Mucosa of descending colon (tissue), 3 donors: ENCODE measurements around the gene KCNQ4. TPM values are rescaled to one million over a fixed set of nuclear protein-coding genes. Genes with fewer than 3 reads are reported as not detected.

Experiments used
- ATAC-seq: fragments of 200-7000 bp; cut with Tn5 transposase; one replicate; pipeline ENCODE4 v1.9.1; 2020; ENCODE audit warnings: mild to moderate bottlenecking, moderate library complexity
- DNase-seq, 3 donors: peaks; one replicate each; pipeline ENCODE4 v3.0.0-alpha.2; 2020
- H3K36me3 ChIP-seq: fragments of 200-600 bp; one replicate; pipeline ENCODE4 v1.8.0; 2021; ENCODE audit warnings: low read depth, mild to moderate bottlenecking
- H3K4me1 ChIP-seq: fragments of 200-600 bp; one replicate; pipeline ENCODE4 v1.8.0; 2021; ENCODE audit warnings: low read depth, mild to moderate bottlenecking
- H3K4me3 ChIP-seq: fragments of 200-600 bp; one replicate; pipeline ENCODE4 v1.8.0; 2021; ENCODE audit warnings: mild to moderate bottlenecking
- H3K9me3 ChIP-seq: fragments of 200-600 bp; one replicate; pipeline ENCODE4 v1.8.0; 2021; ENCODE audit warnings: mild to moderate bottlenecking
- intact Hi-C, 2 donors: fragments of 100-400 bp; cut with DNase I in 1 of 2; cut with micrococcal nuclease in 1 of 2; formaldehyde crosslinking; loops; one replicate each; pipeline versions ENCODE4 v1.11.0 to v1.11.1; 2022; cut with DNase I, micrococcal nuclease
- total RNA-seq, 3 donors: library from RNA; stranded (reverse); fragmentation: NEBNext Ultra II Directional in 2 of 3; extraction: Animal tissue kit (Norgen Biotek cat#: 25700) in 2 of 3; gene quantifications; one replicate each; pipeline versions ENCODE4 v1.2.1 to v1.2.4, GENCODE V29; 2021 to 2023
- TF ChIP-seq, protein P1 (sequence below): fragments of 200-600 bp; IDR thresholded peaks from one replicate; pipeline ENCODE4 v1.8.0; 2022; ENCODE audit warnings: antibody characterized with exemption, mild to moderate bottlenecking
- donor health status: DM: no; HTN: no; CAD: no; lungs with moderate emphysema.
- donor health status: DM: no; HTN: no; CAD: no.
- donor health status: DM: no; HTN: yes; CAD: no.

Gene KCNQ4
- total RNA-seq, 3 donors from 2014 or later, result 1.3 to 13.0 (median 2.3) TPM

DNA sequence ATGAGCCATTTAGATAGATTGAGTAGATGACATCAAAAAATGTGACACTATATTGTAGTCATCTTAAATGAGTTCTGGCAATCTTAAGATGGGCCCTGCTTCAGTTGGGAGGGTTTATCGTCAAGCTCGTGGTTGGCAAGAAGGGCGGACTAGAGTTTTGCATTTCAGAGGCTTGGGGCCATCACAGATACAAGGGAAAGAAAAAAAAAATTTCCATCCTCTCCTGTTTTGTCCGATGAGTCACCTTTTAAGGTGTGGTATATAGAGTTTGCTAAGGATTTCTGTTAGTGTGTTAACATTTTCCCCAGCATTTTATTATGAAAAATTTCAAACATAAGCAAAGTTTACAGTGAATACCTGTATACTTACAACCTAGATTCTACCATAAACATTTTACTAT is 31.8 kb upstream of the KCNQ4 start:
- Histone ChIP-seq H3K4me1 (peaks cover 20% of the 10 kb centered on the region), H3K36me3 (no peaks in the 10 kb centered on the region), H3K4me3 (no peak overlapping the region), H3K9me3 (no peaks in the 10 kb centered on the region)
- intact Hi-C loops, result no loop called here
- DNase-seq, result no peak
- TF ChIP-seq, protein P1, sequence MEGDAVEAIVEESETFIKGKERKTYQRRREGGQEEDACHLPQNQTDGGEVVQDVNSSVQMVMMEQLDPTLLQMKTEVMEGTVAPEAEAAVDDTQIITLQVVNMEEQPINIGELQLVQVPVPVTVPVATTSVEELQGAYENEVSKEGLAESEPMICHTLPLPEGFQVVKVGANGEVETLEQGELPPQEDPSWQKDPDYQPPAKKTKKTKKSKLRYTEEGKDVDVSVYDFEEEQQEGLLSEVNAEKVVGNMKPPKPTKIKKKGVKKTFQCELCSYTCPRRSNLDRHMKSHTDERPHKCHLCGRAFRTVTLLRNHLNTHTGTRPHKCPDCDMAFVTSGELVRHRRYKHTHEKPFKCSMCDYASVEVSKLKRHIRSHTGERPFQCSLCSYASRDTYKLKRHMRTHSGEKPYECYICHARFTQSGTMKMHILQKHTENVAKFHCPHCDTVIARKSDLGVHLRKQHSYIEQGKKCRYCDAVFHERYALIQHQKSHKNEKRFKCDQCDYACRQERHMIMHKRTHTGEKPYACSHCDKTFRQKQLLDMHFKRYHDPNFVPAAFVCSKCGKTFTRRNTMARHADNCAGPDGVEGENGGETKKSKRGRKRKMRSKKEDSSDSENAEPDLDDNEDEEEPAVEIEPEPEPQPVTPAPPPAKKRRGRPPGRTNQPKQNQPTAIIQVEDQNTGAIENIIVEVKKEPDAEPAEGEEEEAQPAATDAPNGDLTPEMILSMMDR, result no peak
- ATAC-seq, result no peak

DNA sequence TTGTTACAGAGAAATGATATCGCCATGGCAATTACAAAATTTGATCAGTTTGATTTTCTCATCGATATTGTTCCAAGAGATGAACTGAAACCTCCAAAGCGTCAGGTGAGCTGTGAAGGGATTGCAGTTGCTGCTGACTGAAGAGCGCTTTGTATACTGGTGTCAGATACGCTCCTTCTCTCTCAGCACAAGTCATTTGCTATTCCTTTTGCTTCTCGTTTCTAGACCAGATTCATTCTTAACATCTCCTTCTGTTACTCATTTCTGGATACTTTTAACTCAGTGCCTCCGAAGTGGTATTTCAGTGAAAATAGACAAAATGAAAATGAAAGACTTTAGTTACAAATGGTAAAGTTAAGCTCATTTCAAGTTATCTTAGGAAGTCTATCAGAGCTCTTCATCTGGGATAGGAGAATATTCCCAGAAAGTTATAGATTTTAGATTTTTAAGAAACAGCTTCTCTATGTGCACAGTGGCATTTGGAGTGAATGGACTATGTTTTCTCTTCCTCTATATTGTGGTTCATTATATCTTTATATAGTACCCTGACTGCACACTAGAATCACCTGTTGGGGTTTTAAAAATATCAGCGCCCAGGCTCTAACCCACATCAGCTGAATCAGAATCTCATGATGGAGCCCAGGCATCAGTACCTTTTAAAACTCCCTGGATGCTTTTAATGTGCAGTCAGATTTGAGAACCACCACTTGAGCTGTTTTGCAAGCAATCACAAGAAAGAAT is 30.3 kb upstream of the KCNQ4 start:
- ATAC-seq, result no peak
- Histone ChIP-seq H3K4me1 (peaks cover 15% of the 10 kb centered on the region), H3K36me3 (peaks cover 3% of the 10 kb centered on the region), H3K4me3 (no peak overlapping the region), H3K9me3 (no peaks in the 10 kb centered on the region)
- no peak for DNase-seq
- intact Hi-C loops, result no loop called here
- TF ChIP-seq, protein P1, result no peak

DNA sequence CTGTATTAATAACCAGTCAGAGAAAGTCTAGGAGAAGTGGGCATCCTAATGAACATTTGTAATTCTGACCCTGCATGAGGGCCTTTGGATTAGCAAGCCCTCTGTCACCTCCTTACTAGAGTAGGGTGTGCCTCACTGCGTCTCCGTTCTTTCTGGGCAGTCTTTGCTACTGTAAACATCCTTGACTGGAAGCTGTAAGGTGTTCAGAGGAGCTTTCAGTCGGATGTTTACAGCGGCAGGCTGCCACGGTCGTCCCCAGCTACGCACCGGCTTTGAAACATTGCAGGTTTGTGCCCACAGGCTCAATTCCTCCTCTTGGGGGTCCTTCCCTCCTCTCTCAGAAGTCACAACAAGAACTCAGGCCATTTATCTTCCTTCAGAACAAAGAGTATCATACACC is 29.4 kb upstream of the KCNQ4 start:
- intact Hi-C loops, result no loop called here
- ATAC-seq (no peak), DNase-seq (no peak)
- Histone ChIP-seq H3K36me3 (peaks cover 3% of the 10 kb centered on the region), H3K9me3 (no peaks in the 10 kb centered on the region), H3K4me3 (no peak overlapping the region), H3K4me1 (peaks cover 12% of the 10 kb centered on the region)
- TF ChIP-seq, protein P1, result no peak

DNA sequence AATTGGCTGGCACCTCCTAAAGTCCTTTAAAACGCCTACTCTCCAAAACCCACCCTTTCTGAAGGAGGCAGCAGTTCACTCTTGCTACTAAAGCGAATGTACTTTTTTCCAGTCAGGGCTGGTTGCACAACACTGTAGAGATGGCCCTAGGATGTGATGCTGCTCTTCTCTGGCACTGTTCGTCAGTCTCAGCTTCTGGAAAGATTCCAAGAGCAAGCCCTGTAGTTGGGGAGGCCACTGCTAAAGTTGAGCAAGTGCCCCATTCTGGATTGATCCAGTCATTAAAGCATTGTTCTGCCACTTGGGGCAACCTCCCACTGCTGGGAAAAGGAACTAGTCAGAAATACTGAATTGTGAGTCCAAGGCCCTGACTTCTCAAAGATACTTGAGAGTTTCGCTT is 28.5 kb upstream of the KCNQ4 start:
- ATAC-seq (no peak), DNase-seq (no peak)
- peaks cover 3% of the 10 kb centered on the region for H3K36me3 ChIP-seq
- H3K9me3 ChIP-seq, result no peaks in the 10 kb centered on the region
- TF ChIP-seq, protein P1, result no peak
- no peak overlapping the region for H3K4me3 ChIP-seq
- peaks cover 3% of the 10 kb centered on the region for H3K4me1 ChIP-seq
- intact Hi-C loops, result no loop called here

DNA sequence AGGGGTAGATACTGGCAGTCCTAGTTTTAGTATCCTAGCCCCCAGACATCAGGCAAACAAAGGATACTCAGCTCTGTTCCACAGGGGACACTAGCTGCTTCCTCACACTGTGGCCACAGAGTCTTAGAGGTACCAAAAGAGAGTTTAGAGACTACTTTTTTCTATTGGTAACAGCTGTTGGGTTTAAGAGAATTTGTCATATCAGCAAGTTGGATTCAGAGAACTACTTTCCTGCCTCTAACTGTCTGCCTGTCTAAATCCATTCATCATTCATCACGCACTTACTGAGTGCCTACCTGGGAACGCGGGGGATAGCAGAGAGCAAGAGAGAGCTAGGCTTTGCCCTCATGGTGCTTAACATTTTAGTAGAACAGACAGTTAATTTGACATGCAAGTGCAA is 27.1 kb upstream of the KCNQ4 start:
- H3K4me3 ChIP-seq, result no peak overlapping the region
- no peak for ATAC-seq
- H3K4me1 ChIP-seq, result no peaks in the 10 kb centered on the region
- H3K9me3 ChIP-seq, result no peaks in the 10 kb centered on the region
- H3K36me3 ChIP-seq, result peaks cover 3% of the 10 kb centered on the region
- DNase-seq, result no peak
- TF ChIP-seq, protein P1, result no peak
- intact Hi-C loops, result no loop called here
